ENCODE results near the gene SORCS2.

Gene SORCS2

GRCh38 chr4:7304436-7304835 is 112.1 kb downstream of the SORCS2 start:
- Histone ChIP-seq H2BK5ac (ENCODE audit: low read depth, low read length, poor library complexity, severe bottlenecking) (no peak overlapping the region), H4K91ac (ENCODE audit: low read length) (no peak overlapping the region), H2AK5ac (ENCODE audit: low read length, severe bottlenecking) (no peak overlapping the region), H2AFZ (ENCODE audit: low read depth, low read length) (no peak overlapping the region), H3K27me3 (ENCODE audit: control insufficient read depth in 1 of 2, insufficient read depth in 1 of 2, low read length in 2 of 2) (peaks cover 67 to 79% of the 10 kb centered on the region in 2 experiments), H2BK15ac (ENCODE audit: low read depth, poor library complexity, severe bottlenecking) (no peak overlapping the region), H3K27ac (ENCODE audit: low read length, poor library complexity, severe bottlenecking) (no peak overlapping the region), H3K4me1 (ENCODE audit: control insufficient read depth, insufficient read depth, low read depth, low read length) (no peaks in the 10 kb centered on the region), H3K9me3 (ENCODE audit: control insufficient read depth, low read length) (no peaks in the 10 kb centered on the region), H3K36me3 (ENCODE audit: control insufficient read depth in 1 of 2, insufficient read depth in 2 of 2, low read depth in 1 of 2, low read length in 2 of 2) (no peaks in the 10 kb centered on the region), H3K4me3 (ENCODE audit: insufficient read depth in 1 of 2, low read depth in 1 of 2, low read length in 2 of 2) (no peak overlapping the region), H2BK120ac (ENCODE audit: low read depth, low read length) (no peak overlapping the region), H3K79me1 (replicated peaks; ENCODE audit: low read length, poor library complexity, severe bottlenecking) (no peaks in the 10 kb centered on the region), H3K9ac (ENCODE audit: low read length) (no peak overlapping the region), H4K8ac (ENCODE audit: low read length) (no peak overlapping the region), H3K23ac (ENCODE audit: low read length in 2 of 2) (no peak overlapping the region), H3K18ac (ENCODE audit: low read depth in 1 of 2, low read length in 2 of 2) (no peak overlapping the region), H2BK12ac (ENCODE audit: low read length in 2 of 2) (no peak overlapping the region), H3K4ac (ENCODE audit: low read depth in 1 of 2, low read length in 2 of 2) (no peak overlapping the region), H3K14ac (ENCODE audit: low read length in 2 of 2) (no peak overlapping the region), H3K4me2 (ENCODE audit: low read length, poor library complexity, severe bottlenecking) (no peak overlapping the region)
- no peak for DNase-seq
- 88% methylated on average over 10 of the region's 10 CpGs for WGBS

DNA sequence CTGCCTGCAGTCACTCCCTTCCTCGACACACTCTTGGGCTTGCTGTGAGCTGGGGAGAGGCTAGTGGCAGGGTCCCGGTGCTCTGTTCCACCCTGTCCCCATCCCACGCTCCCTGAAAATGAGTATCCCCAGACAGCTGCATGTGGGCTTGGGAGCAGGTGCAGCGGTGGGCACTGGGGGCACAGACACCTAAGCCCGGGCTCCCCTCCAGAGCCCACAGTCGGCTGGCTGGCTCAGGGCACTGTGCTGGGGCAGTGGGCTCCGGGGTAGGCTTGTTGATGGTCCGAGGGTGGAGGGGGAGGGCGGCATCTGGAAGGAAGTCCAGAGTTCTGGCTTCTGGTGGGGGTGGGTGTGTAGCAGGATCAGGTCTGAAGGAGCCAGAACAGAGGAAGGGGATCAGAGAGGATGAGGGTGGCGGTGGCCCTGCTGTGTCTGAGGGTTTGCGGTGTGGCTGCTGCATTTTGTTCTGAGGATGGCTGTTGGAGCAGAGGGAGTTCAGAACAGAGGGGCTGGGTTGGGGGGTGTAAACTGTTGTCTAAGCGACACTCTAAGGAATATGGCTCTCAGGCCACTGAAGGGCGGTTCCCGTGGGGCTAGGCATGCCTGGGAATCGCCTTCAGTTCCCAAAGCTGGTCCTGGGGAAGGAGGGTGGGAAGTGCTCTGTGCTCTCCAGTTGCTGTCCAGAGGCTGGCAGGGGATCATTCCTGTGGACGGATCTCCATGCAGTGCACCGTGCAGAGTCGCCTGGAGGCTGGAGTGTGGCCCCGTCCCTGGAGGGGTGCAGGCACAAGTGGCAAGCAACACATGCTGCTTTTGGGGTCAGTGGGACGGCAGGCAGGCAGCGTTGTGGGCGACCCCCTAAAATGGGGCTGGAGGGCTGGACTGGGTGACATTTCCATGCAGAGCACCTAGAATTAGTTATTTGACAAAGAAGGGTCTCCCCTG is 114.0 kb downstream of the SORCS2 start:
- H3K36me3 ChIP-seq (ENCODE audit: control insufficient read depth in 1 of 2, insufficient read depth in 2 of 2, low read depth in 1 of 2, low read length in 2 of 2): no peaks in the 10 kb centered on the region
- H2AK5ac ChIP-seq (ENCODE audit: low read length, severe bottlenecking): no peak overlapping the region
- peaks cover 69 to 70% of the 10 kb centered on the region in 2 experiments for H3K27me3 ChIP-seq (ENCODE audit: control insufficient read depth in 1 of 2, insufficient read depth in 1 of 2, low read length in 2 of 2)
- no peak overlapping the region for H3K4ac ChIP-seq (ENCODE audit: low read depth in 1 of 2, low read length in 2 of 2)
- H4K8ac ChIP-seq (ENCODE audit: low read length): no peak overlapping the region
- H3K79me1 ChIP-seq (replicated peaks; ENCODE audit: low read length, poor library complexity, severe bottlenecking): no peaks in the 10 kb centered on the region
- no peak overlapping the region for H3K18ac ChIP-seq (ENCODE audit: low read depth in 1 of 2, low read length in 2 of 2)
- no peak overlapping the region for H2BK15ac ChIP-seq (ENCODE audit: low read depth, poor library complexity, severe bottlenecking)
- H3K27ac ChIP-seq (ENCODE audit: low read length, poor library complexity, severe bottlenecking): no peak overlapping the region
- H2BK5ac ChIP-seq (ENCODE audit: low read depth, low read length, poor library complexity, severe bottlenecking): no peak overlapping the region
- no peak overlapping the region for H3K4me3 ChIP-seq (ENCODE audit: insufficient read depth in 1 of 2, low read depth in 1 of 2, low read length in 2 of 2)
- H2BK120ac ChIP-seq (ENCODE audit: low read depth, low read length): no peak overlapping the region
- no peak overlapping the region for H2AFZ ChIP-seq (ENCODE audit: low read depth, low read length)
- no peaks in the 10 kb centered on the region for H3K4me1 ChIP-seq (ENCODE audit: control insufficient read depth, insufficient read depth, low read depth, low read length)
- H3K9ac ChIP-seq (ENCODE audit: low read length): no peak overlapping the region
- WGBS: 70% methylated on average over 22 of the region's 22 CpGs
- DNase-seq: no peak
- H3K23ac ChIP-seq (ENCODE audit: low read length in 2 of 2): no peak overlapping the region
- peak overlapping the region in 1 of 2 experiments; percentile 17 for H2BK12ac ChIP-seq (ENCODE audit: low read length in 2 of 2)
- no peak overlapping the region for H3K14ac ChIP-seq (ENCODE audit: low read length in 2 of 2)
- H3K9me3 ChIP-seq (ENCODE audit: control insufficient read depth, low read length): no peaks in the 10 kb centered on the region
- H3K4me2 ChIP-seq (ENCODE audit: low read length, poor library complexity, severe bottlenecking): no peak overlapping the region
- H4K91ac ChIP-seq (ENCODE audit: low read length): no peak overlapping the region

- H2AFZ ChIP-seq (ENCODE audit: low read depth, low read length): no peak overlapping the region
- H3K36me3 ChIP-seq (ENCODE audit: control insufficient read depth in 1 of 2, insufficient read depth in 2 of 2, low read depth in 1 of 2, low read length in 2 of 2): no peaks in the 10 kb centered on the region
- H2BK5ac ChIP-seq (ENCODE audit: low read depth, low read length, poor library complexity, severe bottlenecking): no peak overlapping the region
- no peaks in the 10 kb centered on the region for H3K9me3 ChIP-seq (ENCODE audit: control insufficient read depth, low read length)
- no peak overlapping the region for H3K18ac ChIP-seq (ENCODE audit: low read depth in 1 of 2, low read length in 2 of 2)
- no peak overlapping the region for H2AK5ac ChIP-seq (ENCODE audit: low read length, severe bottlenecking)
- no peak overlapping the region for H4K91ac ChIP-seq (ENCODE audit: low read length)
- no peak overlapping the region for H3K9ac ChIP-seq (ENCODE audit: low read length)
- no peaks in the 10 kb centered on the region for H3K79me1 ChIP-seq (replicated peaks; ENCODE audit: low read length, poor library complexity, severe bottlenecking)
- H3K27me3 ChIP-seq (ENCODE audit: control insufficient read depth in 1 of 2, insufficient read depth in 1 of 2, low read length in 2 of 2): peaks cover 66 to 69% of the 10 kb centered on the region in 2 experiments
- H3K27ac ChIP-seq (ENCODE audit: low read length, poor library complexity, severe bottlenecking): no peak overlapping the region
- H3K4me1 ChIP-seq (ENCODE audit: control insufficient read depth, insufficient read depth, low read depth, low read length): no peaks in the 10 kb centered on the region
- DNase-seq: no peak
- H3K4me2 ChIP-seq (ENCODE audit: low read length, poor library complexity, severe bottlenecking): no peak overlapping the region
- no peak overlapping the region for H3K4ac ChIP-seq (ENCODE audit: low read depth in 1 of 2, low read length in 2 of 2)
- no peak overlapping the region for H2BK12ac ChIP-seq (ENCODE audit: low read length in 2 of 2)
- no peak overlapping the region for H3K4me3 ChIP-seq (ENCODE audit: insufficient read depth in 1 of 2, low read depth in 1 of 2, low read length in 2 of 2)
- 70% methylated on average over 11 of the region's 11 CpGs for WGBS
- no peak overlapping the region for H2BK120ac ChIP-seq (ENCODE audit: low read depth, low read length)
- H4K8ac ChIP-seq (ENCODE audit: low read length): no peak overlapping the region
- H3K23ac ChIP-seq (ENCODE audit: low read length in 2 of 2): no peak overlapping the region
- H3K14ac ChIP-seq (ENCODE audit: low read length in 2 of 2): no peak overlapping the region
- no peak overlapping the region for H2BK15ac ChIP-seq (ENCODE audit: low read depth, poor library complexity, severe bottlenecking)
Observed at GRCh38 chr4:7306986-7307385, 114.6 kb downstream of the SORCS2 start.

DNA sequence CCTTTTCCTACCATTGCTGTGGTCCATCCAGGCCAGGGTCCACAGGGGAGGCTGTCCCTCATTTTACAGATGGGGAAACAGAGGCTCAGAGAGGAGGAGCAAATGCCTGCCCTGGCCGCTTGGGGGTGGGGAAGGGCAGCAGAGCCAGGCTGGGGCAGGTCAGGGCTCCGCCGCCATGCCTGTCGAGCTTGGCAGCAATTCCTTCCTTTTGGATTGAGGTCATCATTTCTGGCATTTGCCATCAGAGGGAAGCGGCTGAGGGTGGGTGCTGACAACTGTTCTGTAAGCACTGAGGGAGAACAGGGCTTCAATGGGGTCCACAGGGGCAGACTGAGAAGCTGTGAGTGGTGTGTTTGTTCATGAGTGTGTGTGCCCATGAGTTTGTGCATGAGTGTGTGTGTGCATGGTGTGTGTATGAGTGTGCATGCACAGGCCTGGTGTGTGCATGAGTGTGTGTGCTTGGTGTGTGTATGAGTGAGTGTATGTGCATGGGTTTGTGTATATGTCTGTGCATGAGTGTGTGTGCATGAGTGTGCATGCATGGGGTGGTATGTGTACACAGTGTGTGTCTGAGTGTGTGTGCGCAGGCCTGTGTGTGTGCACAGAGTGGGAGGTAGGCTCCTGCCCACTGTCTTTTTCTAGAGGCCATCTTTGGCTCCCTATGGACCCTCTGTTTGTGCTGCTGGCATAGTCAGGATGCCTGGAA is 115.2 kb downstream of the SORCS2 start:
- peak overlapping the region in 1 of 2 experiments; percentile 12 for H3K14ac ChIP-seq (ENCODE audit: low read length in 2 of 2)
- no peaks in the 10 kb centered on the region for H3K79me1 ChIP-seq (replicated peaks; ENCODE audit: low read length, poor library complexity, severe bottlenecking)
- no peaks in the 10 kb centered on the region for H3K9me3 ChIP-seq (ENCODE audit: control insufficient read depth, low read length)
- WGBS: 92% methylated on average over 6 of the region's 6 CpGs
- H2AFZ ChIP-seq (ENCODE audit: low read depth, low read length): no peak overlapping the region
- H4K8ac ChIP-seq (ENCODE audit: low read length): no peak overlapping the region
- no peak overlapping the region for H3K4me3 ChIP-seq (ENCODE audit: insufficient read depth in 1 of 2, low read depth in 1 of 2, low read length in 2 of 2)
- H3K36me3 ChIP-seq (ENCODE audit: control insufficient read depth in 1 of 2, insufficient read depth in 2 of 2, low read depth in 1 of 2, low read length in 2 of 2): no peaks in the 10 kb centered on the region
- no peak overlapping the region for H3K27ac ChIP-seq (ENCODE audit: low read length, poor library complexity, severe bottlenecking)
- H3K4me2 ChIP-seq (ENCODE audit: low read length, poor library complexity, severe bottlenecking): no peak overlapping the region
- H4K91ac ChIP-seq (ENCODE audit: low read length): peak overlapping the region; percentile 14
- no peak overlapping the region for H2BK12ac ChIP-seq (ENCODE audit: low read length in 2 of 2)
- H3K4ac ChIP-seq (ENCODE audit: low read depth in 1 of 2, low read length in 2 of 2): no peak overlapping the region
- H3K4me1 ChIP-seq (ENCODE audit: control insufficient read depth, insufficient read depth, low read depth, low read length): no peaks in the 10 kb centered on the region
- peaks cover 65 to 68% of the 10 kb centered on the region in 2 experiments for H3K27me3 ChIP-seq (ENCODE audit: control insufficient read depth in 1 of 2, insufficient read depth in 1 of 2, low read length in 2 of 2)
- H3K9ac ChIP-seq (ENCODE audit: low read length): no peak overlapping the region
- H2BK15ac ChIP-seq (ENCODE audit: low read depth, poor library complexity, severe bottlenecking): no peak overlapping the region
- no peak overlapping the region for H2AK5ac ChIP-seq (ENCODE audit: low read length, severe bottlenecking)
- H3K23ac ChIP-seq (ENCODE audit: low read length in 2 of 2): peak overlapping the region in 1 of 2 experiments; percentile 0
- H3K18ac ChIP-seq (ENCODE audit: low read depth in 1 of 2, low read length in 2 of 2): no peak overlapping the region
- H2BK5ac ChIP-seq (ENCODE audit: low read depth, low read length, poor library complexity, severe bottlenecking): no peak overlapping the region
- H2BK120ac ChIP-seq (ENCODE audit: low read depth, low read length): no peak overlapping the region
- DNase-seq: no peak

Data from mesenchymal stem cell (in vitro differentiated cells and primary cell).